ENCODE results near the gene RBPMS2.

DNA sequence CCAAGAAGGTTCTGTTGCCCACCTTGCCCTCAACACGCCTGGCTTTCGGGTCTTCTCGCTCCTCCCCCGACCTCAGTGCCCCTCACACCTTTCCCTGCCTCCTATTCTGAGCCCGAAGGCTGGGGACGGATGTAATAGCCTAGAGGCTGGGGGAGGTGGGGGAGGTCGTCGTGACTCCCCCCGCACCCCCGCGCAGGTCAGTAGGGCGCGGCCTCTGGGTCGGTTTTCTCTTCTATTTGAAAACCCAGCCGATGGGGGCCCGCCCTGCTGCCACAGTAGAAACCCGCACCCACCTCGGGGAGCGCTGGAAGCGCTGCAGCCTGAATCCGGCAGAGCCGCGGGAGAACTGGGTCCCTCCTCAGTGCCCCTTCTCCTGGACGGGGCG lies 1.0 kb upstream of the RBPMS2 start:
- TF ChIP-seq, protein P1, sequence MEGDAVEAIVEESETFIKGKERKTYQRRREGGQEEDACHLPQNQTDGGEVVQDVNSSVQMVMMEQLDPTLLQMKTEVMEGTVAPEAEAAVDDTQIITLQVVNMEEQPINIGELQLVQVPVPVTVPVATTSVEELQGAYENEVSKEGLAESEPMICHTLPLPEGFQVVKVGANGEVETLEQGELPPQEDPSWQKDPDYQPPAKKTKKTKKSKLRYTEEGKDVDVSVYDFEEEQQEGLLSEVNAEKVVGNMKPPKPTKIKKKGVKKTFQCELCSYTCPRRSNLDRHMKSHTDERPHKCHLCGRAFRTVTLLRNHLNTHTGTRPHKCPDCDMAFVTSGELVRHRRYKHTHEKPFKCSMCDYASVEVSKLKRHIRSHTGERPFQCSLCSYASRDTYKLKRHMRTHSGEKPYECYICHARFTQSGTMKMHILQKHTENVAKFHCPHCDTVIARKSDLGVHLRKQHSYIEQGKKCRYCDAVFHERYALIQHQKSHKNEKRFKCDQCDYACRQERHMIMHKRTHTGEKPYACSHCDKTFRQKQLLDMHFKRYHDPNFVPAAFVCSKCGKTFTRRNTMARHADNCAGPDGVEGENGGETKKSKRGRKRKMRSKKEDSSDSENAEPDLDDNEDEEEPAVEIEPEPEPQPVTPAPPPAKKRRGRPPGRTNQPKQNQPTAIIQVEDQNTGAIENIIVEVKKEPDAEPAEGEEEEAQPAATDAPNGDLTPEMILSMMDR (IDR thresholded peaks at IDR 0.05; ENCODE audit: poor library complexity, severe bottlenecking) = no peak
- TF ChIP-seq TAF1 (IDR thresholded peaks at IDR 0.05; ENCODE audit: low read depth) (no peak), RAD21 (conservative IDR thresholded peaks at IDR 0.05) (no peak), EP300 (conservative IDR thresholded peaks at IDR 0.05; ENCODE audit: poor library complexity, severe bottlenecking) (no peak)
